ENCODE data around the gene GPATCH2.
"Not testable (repeated sequence)": the region's sequence is repeated elsewhere in the genome, so short reads cannot be mapped to it uniquely, and the experiment has no call there.

Gene GPATCH2

DNA sequence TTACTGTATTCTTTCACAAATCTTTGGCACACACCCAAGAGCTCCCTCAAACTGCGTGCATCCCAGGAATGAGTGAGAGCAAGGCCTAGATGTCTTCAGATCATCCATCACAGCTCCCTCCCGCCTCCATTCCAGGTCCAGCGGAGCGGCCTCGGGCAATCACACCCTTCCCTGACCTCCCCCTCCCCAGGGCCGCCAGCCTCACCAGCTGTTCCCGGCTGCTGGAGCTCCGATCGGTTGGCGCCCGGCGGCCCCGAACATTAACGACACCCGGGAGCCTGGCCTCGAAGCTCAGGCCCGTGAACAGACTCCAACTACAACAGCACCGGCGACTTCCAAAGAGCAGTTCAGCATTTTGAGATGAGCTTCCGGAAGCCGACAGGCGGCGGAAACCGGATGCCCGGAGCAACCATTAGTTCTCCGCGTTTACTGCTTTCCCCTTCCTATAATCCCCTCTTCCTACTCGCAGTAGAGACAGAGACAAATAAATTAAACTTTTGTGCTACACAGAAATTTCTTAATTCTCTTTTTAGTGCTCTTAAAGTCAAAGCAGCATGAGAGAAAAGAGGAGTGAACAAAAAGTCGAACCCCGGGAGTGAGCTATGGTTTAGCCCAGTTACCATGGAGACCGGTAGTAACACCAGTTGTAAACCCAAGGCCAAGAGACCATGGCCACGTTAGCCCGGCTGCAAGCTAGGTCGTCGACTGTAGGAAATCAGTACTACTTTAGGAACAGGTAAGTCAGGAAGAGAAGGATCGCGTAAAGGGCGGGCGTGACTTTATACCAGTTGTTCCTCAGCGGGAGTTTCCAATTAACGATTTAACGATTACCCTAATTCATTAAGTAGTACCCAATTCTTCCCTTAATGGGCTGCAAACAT lies at the start of gene GPATCH2, which contains the start of gene SPATA17:
TSS of gene GPATCH2 (minus strand) at position 380 of the 881 bp plus-strand sequence. CDS start at position 261, 119 bp downstream.
TSS of gene SPATA17 (plus strand) at position 634 of the 881 bp plus-strand sequence. CDS start at position 669, 35 bp downstream.
- no peak for FAIRE-seq

- FAIRE-seq = no peak
Measured at GRCh38 chr1:217674028-217674729, 43.3 kb upstream of the GPATCH2 start.

- no peak for FAIRE-seq
Measured at GRCh38 chr1:217673387-217673786, 42.5 kb upstream of the GPATCH2 start.

DNA sequence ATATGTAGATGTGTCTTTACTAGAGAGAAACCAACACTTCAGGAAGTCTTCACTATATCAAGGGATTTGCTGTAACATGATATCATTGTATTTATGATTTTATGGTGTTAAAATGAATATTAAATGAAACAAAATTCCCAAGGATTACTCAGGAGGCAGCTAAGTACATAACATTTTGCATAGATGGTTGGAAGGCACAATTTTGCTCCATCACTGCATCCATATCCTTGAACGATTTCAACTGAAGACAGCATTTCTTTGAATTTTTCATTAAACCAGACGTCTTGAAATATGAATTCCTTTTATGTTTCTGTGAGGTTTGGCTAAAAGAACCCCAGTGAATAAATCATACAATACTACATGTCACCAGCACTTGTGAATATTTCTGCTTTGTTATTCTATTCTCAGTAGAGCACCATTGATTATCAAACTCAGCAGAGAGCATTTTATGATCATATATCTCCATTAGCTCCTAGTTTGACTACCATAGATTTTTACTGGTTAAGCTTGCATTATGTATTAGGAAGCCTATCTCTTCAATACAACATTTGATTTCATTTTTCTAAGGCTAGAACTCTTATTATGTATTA lies 37.6 kb upstream of the GPATCH2 start:
- no peak for FAIRE-seq

- no peak for FAIRE-seq
Measured at GRCh38 chr1:217661407-217661806, 30.5 kb upstream of the GPATCH2 start.

DNA sequence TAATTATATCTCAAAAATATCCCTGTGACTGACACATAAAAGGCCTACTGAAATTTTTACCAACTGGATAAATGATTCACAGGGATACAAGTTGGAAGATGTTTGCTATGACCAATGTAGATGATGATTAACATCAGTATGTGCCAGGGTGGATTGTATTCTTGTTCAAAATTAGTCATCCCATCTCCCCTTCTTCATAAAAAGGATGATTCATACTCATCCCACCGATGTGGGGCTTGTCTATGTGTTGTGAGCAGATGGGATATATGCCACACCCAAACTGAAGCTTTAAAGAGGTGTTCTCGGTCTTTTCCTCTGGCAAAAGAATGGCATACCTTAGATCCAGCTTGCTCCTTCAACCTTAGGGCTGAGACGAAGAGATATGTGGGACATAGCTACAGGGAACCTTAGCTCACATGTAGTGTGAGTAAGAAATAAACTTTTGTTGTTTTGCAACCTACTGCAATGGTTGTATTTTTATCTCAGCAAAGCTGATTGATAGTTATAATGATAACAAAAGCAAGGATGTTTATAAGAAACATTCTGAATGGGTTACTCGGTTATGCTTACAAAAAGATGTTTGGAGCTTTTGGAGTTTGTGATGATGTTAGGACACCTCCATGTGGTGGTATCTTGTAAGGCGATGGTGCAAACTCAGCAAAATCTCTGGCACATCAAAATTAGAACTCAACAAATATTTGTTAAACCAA lies 29.6 kb upstream of the GPATCH2 start:
- no peak for FAIRE-seq

DNA sequence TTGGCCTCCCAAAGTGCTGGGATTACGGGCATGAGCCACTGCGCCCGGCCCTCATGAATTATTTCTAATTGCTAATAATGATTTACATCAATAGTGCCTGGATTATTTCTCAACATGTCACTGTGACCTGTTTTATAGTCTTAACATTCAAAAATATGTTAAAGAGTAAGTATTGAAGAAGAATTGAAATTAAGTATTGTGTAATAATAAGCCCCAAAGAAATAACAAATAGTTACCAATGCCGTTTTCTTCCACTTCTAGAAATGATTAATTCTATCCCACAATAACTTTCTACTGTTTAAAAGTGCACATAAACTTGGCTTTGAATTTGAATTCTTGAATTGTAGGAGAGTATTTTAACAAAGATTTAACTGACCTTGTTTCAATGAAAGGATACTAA lies 19.8 kb upstream of the GPATCH2 start:
- FAIRE-seq = no peak

- FAIRE-seq = no peak
Measured at GRCh38 chr1:217647791-217648190, 16.9 kb upstream of the GPATCH2 start.

GRCh38 chr1:217642455-217642854 lies 11.6 kb upstream of the GPATCH2 start:
- FAIRE-seq = no peak

- FAIRE-seq = no peak
Measured at GRCh38 chr1:217627431-217627830, 3.5 kb downstream of the GPATCH2 start.

DNA sequence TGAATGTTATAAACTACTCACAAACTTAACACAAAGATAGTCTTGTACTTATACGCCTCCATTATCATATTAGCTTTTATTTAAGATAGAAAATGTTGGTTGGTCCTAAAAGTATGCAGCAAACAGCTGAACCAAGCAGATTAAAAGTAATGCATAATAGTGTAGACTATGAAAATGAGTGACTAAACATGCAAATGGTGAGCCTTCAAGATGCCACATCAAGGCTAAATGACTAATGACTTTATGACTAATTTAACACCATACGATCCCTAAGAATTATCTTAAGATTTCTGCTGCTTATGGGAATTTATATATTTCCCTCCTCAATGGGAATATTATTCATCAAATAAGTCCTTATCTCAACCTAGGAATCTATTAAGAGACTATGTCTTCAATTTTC lies 4.6 kb downstream of the GPATCH2 start:
- FAIRE-seq = no peak

- FAIRE-seq = no peak
Measured at GRCh38 chr1:217622042-217622441, 8.8 kb downstream of the GPATCH2 start.

DNA sequence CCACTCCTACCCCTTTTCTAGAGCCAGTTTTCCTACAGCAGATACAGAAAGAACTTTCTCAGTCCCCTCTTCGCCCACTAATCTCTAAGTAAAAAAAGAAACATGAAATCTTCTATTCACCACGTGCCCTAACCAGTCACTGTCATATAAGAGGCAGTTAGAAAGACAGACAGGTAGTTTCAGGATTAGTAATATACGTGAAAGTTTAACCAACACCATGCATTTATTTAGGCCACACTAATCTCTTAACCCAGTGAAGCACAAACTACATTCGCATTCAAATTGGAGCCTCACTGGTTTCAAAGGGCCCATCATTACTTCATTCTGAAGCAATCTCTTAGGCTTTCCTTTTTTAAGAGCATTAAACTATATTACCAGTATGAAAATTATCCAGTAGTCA lies 10.1 kb downstream of the GPATCH2 start:
- FAIRE-seq = no peak

GRCh38 chr1:217617126-217617525 lies 13.8 kb downstream of the GPATCH2 start:
- no peak for FAIRE-seq

DNA sequence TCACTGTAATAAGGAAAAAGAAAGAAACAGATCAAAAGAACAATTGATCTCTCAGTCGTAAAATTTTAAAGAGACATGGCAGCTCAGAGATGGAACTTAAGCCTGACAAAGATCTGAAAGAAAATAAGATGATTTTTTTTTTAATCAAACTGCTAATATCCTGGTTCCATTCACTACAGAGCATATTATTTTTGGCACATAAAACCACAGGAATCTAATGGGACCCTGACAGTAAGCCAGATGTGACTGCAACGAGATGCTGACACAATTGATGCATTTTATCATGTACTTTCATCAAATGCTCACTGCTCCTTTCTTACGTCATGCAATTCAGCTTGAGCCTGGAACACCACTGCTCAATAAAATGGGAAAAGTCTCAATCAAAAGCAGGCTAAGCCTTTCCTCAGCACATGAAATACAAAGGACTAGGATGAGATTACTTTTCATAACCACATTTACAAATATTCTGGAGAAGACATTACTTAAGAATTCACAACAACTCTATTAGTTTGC lies 16.6 kb downstream of the GPATCH2 start:
- FAIRE-seq = no peak

DNA sequence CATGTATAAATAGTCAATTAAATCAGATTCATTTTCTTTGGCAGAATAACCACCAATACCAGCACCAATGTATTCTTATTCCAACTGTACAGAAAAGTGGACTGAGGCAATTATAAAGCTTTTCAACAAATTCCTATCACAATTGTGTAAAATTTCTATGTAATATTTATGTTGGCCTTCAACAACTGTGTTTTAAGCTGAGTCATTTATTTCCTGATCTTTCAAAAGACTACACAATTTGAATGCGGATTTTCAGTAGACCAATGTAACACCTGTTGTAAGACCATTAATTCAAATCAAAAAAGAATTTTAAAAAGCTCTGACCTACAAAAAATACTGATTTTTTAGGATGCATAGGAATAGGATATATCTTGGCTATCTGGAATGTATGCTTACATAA lies 25.5 kb downstream of the GPATCH2 start:
- FAIRE-seq = no peak

- FAIRE-seq = no peak
Measured at GRCh38 chr1:217602380-217602779, 28.5 kb downstream of the GPATCH2 start.

- FAIRE-seq = no peak
Measured at GRCh38 chr1:217599154-217599553, 31.7 kb downstream of the GPATCH2 start.

GRCh38 chr1:217590598-217590997 lies 40.3 kb downstream of the GPATCH2 start:
- no peak for FAIRE-seq

DNA sequence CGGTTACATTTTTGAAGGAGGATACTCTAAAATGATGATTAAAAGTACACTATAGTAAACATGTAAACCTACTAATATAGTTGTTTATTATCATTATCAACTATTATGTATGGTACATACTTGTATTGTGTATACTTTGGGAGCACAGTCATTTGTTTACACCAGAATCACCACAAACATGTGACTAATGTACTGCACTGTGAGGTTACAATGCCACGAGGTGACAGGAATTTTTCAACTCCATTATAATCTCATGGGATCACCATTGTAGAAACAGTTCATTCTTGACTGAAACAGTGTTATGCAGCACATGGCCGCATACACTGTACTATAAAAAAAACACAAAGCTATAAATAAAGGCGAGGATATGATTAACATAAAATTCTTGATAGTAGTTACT lies 44.3 kb downstream of the GPATCH2 start:
- FAIRE-seq = no peak

- no peak for FAIRE-seq
Measured at GRCh38 chr1:217585577-217585976, 45.3 kb downstream of the GPATCH2 start.

- not testable (repeated sequence) for FAIRE-seq
Measured at GRCh38 chr1:217584286-217584811, 46.5 kb downstream of the GPATCH2 start.

Measured in G401.6 (cell line).